Endothelial cell (in vitro differentiated cells): Measurements from ENCODE around the gene FAM13C. TPM values are rescaled to one million over a fixed set of nuclear protein-coding genes. Genes with fewer than 3 reads are reported as not detected.

Experiments
- DNase-seq: peaks from one replicate; pipeline ENCODE4 v3.0.0; 2021; ENCODE audit warnings: low spot score
- H3K27ac Mint-ChIP-seq: one replicate; pipeline ENCODE4 v1.8.0; 2021; ENCODE audit warnings: mixed read lengths, inconsistent platforms; ENCODE audit not compliant: unreplicated experiment
- H3K27me3 Mint-ChIP-seq: one replicate; pipeline ENCODE4 v1.8.0; 2021; ENCODE audit warnings: mild to moderate bottlenecking, moderate library complexity, mixed read lengths, inconsistent platforms; ENCODE audit not compliant: unreplicated experiment
- H3K36me3 Mint-ChIP-seq: one replicate; pipeline ENCODE4 v1.8.0; 2021; ENCODE audit warnings: mild to moderate bottlenecking, low read depth, mixed read lengths, inconsistent platforms; ENCODE audit not compliant: unreplicated experiment
- H3K4me1 Mint-ChIP-seq: one replicate; pipeline ENCODE4 v1.8.0; 2021; ENCODE audit warnings: mild to moderate bottlenecking, mixed read lengths, inconsistent platforms; ENCODE audit not compliant: unreplicated experiment
- H3K4me3 Mint-ChIP-seq: one replicate; pipeline ENCODE4 v1.8.0; 2021; ENCODE audit warnings: mild to moderate bottlenecking, mixed read lengths, inconsistent platforms; ENCODE audit not compliant: unreplicated experiment
- H3K9me3 Mint-ChIP-seq: one replicate; pipeline ENCODE4 v1.8.0; 2021; ENCODE audit warnings: mixed read lengths, inconsistent platforms; ENCODE audit not compliant: unreplicated experiment
- CTCF ChIP-seq: fragments of 200-600 bp; sonication (generic); IDR thresholded peaks from one replicate; pipeline ENCODE4 v1.5.0; 2021; ENCODE audit warnings: antibody characterized with exemption; ENCODE audit not compliant: unreplicated experiment
- total RNA-seq: library from RNA; stranded (reverse); fragmentation: NEBNext Ultra II Directional; extraction: Animal tissue kit (Norgen Biotek cat#: 25700); gene quantifications from one replicate; pipeline ENCODE4 v1.2.1, GENCODE V29; 2021; ENCODE audit not compliant: unreplicated experiment

Gene FAM13C
- total RNA-seq, 1 donor from 2014 or later = 57.9 TPM

- Mint-ChIP-seq H3K4me3 (no peak overlapping the region), H3K27ac (no peak overlapping the region), H3K4me1 (peaks cover 7% of the 10 kb centered on the region), H3K9me3 (no peaks in the 10 kb centered on the region), H3K36me3 (peaks cover 3% of the 10 kb centered on the region), H3K27me3 (no peaks in the 10 kb centered on the region)
- no peak for TF ChIP-seq CTCF
- DNase-seq = no peak
These were observed 124.6 kb downstream of the FAM13C start for GRCh38 chr10:59237775-59238174.

GRCh38 chr10:59236064-59236697 lies 126.2 kb downstream of the FAM13C start:
- Mint-ChIP-seq H3K9me3 (no peaks in the 10 kb centered on the region), H3K27me3 (no peaks in the 10 kb centered on the region), H3K4me3 (no peak overlapping the region), H3K4me1 (no peaks in the 10 kb centered on the region), H3K27ac (no peak overlapping the region), H3K36me3 (peaks cover 3% of the 10 kb centered on the region)
- no peak for DNase-seq
- no peak for TF ChIP-seq CTCF

GRCh38 chr10:59234816-59235429 lies 127.4 kb downstream of the FAM13C start:
- peak; percentile 37 for TF ChIP-seq CTCF
- no peaks in the 10 kb centered on the region for H3K4me1 Mint-ChIP-seq
- no peaks in the 10 kb centered on the region for H3K9me3 Mint-ChIP-seq
- no peaks in the 10 kb centered on the region for H3K27me3 Mint-ChIP-seq
- no peak overlapping the region for H3K27ac Mint-ChIP-seq
- H3K36me3 Mint-ChIP-seq = peaks cover 3% of the 10 kb centered on the region
- peak; percentile 46 for DNase-seq
- no peak overlapping the region for H3K4me3 Mint-ChIP-seq

GRCh38 chr10:59234194-59234593 lies 128.2 kb downstream of the FAM13C start:
- TF ChIP-seq CTCF = no peak
- H3K9me3 Mint-ChIP-seq = no peaks in the 10 kb centered on the region
- no peaks in the 10 kb centered on the region for H3K27me3 Mint-ChIP-seq
- DNase-seq = no peak
- peaks cover 3% of the 10 kb centered on the region for H3K36me3 Mint-ChIP-seq
- H3K4me1 Mint-ChIP-seq = no peaks in the 10 kb centered on the region
- H3K4me3 Mint-ChIP-seq = no peak overlapping the region
- H3K27ac Mint-ChIP-seq = no peak overlapping the region

GRCh38 chr10:59229441-59229840 lies 132.9 kb downstream of the FAM13C start:
- no peaks in the 10 kb centered on the region for H3K9me3 Mint-ChIP-seq
- no peak overlapping the region for H3K4me3 Mint-ChIP-seq
- no peak for TF ChIP-seq CTCF
- no peaks in the 10 kb centered on the region for H3K36me3 Mint-ChIP-seq
- no peak overlapping the region for H3K27ac Mint-ChIP-seq
- no peaks in the 10 kb centered on the region for H3K27me3 Mint-ChIP-seq
- no peaks in the 10 kb centered on the region for H3K4me1 Mint-ChIP-seq
- DNase-seq = no peak
